ENCODE data around the gene RSPH6A. TPM values are rescaled to one million over a fixed set of nuclear protein-coding genes. Genes with fewer than 3 reads are reported as not detected.

The RSPH6A gene
- total and polyA plus RNA-seq, 10 of the 15 experiments (the other 5 are each of a cell fraction or from before 2014, with no cell fraction given), result 0.03 to 0.41 (median 0.22) TPM; not detected in 4

- no peak for TF ChIP-seq NR2C1 (IDR thresholded peaks at IDR 0.05)
- no peak for TF ChIP-seq MEF2B (IDR thresholded peaks at IDR 0.05; ENCODE audit: partially characterized antibody, poor library complexity, severe bottlenecking)
- TF ChIP-seq ETV6 (conservative IDR thresholded peaks at IDR 0.05 in 1 of 2, IDR thresholded peaks at IDR 0.05 in 1 of 2; ENCODE audit: borderline replicate concordance in 1 of 2, low read depth in 1 of 2), result no peak
- TF ChIP-seq POLR2AphosphoS5 (IDR thresholded peaks at IDR 0.05; ENCODE audit: low read length), result 0 out of 2 replicates have a peak, but pooled peaks have one; percentile 39
- no peak for TF ChIP-seq CBFB (IDR thresholded peaks at IDR 0.05; ENCODE audit: low read depth)
- no peak for TF ChIP-seq USF1 (IDR thresholded peaks at IDR 0.05; ENCODE audit: borderline replicate concordance, extremely low read length, insufficient read depth, low read depth, low read length)
These were observed 44.7 kb downstream of the RSPH6A start (continued) for GRCh38 chr19:45770192-45771101.

GRCh38 chr19:45769821-45770191, 45.3 kb downstream of the RSPH6A start:
- ChIA-PET RAD21 (ENCODE audit: unreplicated experiment) (interaction anchor here (0.5 to 3.6 kb wide), 26 partner anchors 9 to 1093 kb away, joined by 3 to 63 read pairs (median 7); partner anchors contain the start of genes DMWD, FBXO46, FOXA3 and IRF2BP1), SMC1A (ENCODE audit: uncharacterized antibody, unreplicated experiment) (interaction anchor here (0.6 to 3.2 kb wide), 14 partner anchors 21 to 346 kb away, joined by 3 to 24 read pairs (median 4); partner anchors contain the start of genes DMWD, FBXO46 and SYMPK), POLR2A (interaction anchor here (0.5 to 3.3 kb wide), 23 partner anchors 9 to 946 kb away, joined by 3 to 28 read pairs (median 5); partner anchors contain the start of genes CCDC61, DMWD, FBXO46 and IRF2BP1), CTCF (interaction anchor here (0.6 to 4.5 kb wide), 32 partner anchors 10 to 330 kb away, joined by 3 to 110 read pairs (median 5); partner anchors contain the start of genes CCDC61, DMWD, FBXO46 and FOXA3)
- peak overlapping the region; percentile 58 for H2AFZ ChIP-seq (ENCODE audit: control insufficient read depth, low read depth, low read length)
- H3K4me2 ChIP-seq (ENCODE audit: control insufficient read depth, insufficient read depth), result peak overlapping the region; percentile 98
- H3K9me3 ChIP-seq (replicated peaks; ENCODE audit: control insufficient read depth, insufficient read depth, low read length), result no peaks in the 10 kb centered on the region
- BruUV-seq (replicated peaks), result no TSS peak
- intact Hi-C loops (cut with micrococcal nuclease; ENCODE audit: unreplicated experiment), result loop anchor here (2.0 to 5.0 kb wide), 4 partner anchors 23 to 78 kb away; partner anchors contain the start of genes DMWD, FBXO46, MEIOSIN and QPCTL
- H3K79me2 ChIP-seq (ENCODE audit: control insufficient read depth, insufficient read depth, low read length), result no peaks in the 10 kb centered on the region; the same call in 1 of the 2 replicates
- no peaks in the 10 kb centered on the region for H3K36me3 ChIP-seq (ENCODE audit: control insufficient read depth in 2 of 2, insufficient read depth in 2 of 2, low read length in 1 of 2)
- H3K9ac ChIP-seq (ENCODE audit: control insufficient read depth, insufficient read depth, low read length), result peak overlapping the region; percentile 61; the same call in 1 of the 2 replicates
- H3K4me1 ChIP-seq (ENCODE audit: control insufficient read depth, insufficient read depth, low read length), result peaks cover 4% of the 10 kb centered on the region
- peak overlapping the region; percentile 67 for H3K27ac ChIP-seq (ENCODE audit: control insufficient read depth, insufficient read depth)
- H4K20me1 ChIP-seq (ENCODE audit: control insufficient read depth, insufficient read depth), result no peaks in the 10 kb centered on the region
- ATAC-seq (peak; percentile 25), FAIRE-seq (no peak), DNase-seq (ENCODE audit: low read depth, low spot score) (no peak)
- under 1% methylated on average over 28 of the region's 28 CpGs for WGBS (ENCODE audit: insufficient coverage, insufficient replicate concordance, low lambda C conversion rate, missing lambda C conversion rate)
- no peaks in the 10 kb centered on the region for H3K27me3 ChIP-seq (replicated peaks in 1 of 2; ENCODE audit: control insufficient read depth in 2 of 2, insufficient read depth in 2 of 2, low read length in 1 of 2)
- H3K4me3 ChIP-seq, result peak overlapping the region; percentile 78
- in situ Hi-C loops (cut with MboI), result no loop called here
- TF ChIP-seq SMARCA5 (IDR thresholded peaks at IDR 0.05) (0 out of 2 replicates have a peak, but pooled peaks have one; percentile 5), JUNB (IDR thresholded peaks at IDR 0.05) (no peak), ZBTB11 (CRISPR knock-in tag; IDR thresholded peaks at IDR 0.05) (no peak), SKIL (IDR thresholded peaks at IDR 0.05; ENCODE audit: low read depth, poor library complexity, severe bottlenecking) (no peak), RCOR1 (conservative IDR thresholded peaks at IDR 0.05; ENCODE audit: low read depth, low read length) (no peak)
